Heart right ventricle (tissue), 16 donors: ENCODE measurements around the gene TAGLN. TPM values are rescaled to one million over a fixed set of nuclear protein-coding genes. Genes with fewer than 3 reads are reported as not detected.

Experiments
- ATAC-seq, 8 donors: fragments of 200-7000 bp; cut with Tn5 transposase; one replicate each; pipeline ENCODE4 v1.9.1; 2020; ENCODE audit warnings: mild to moderate bottlenecking in 8 of 8, moderate library complexity in 8 of 8, moderate number of reproducible peaks in 1 of 8
- DNase-seq, 2 donors: peaks; one replicate each; pipeline ENCODE4 v3.0.0-alpha.2; 2020
- H3K27ac ChIP-seq, 10 donors: fragments of 200-600 bp; sonication (generic) in 2 of 10; one replicate each; pipeline versions ENCODE4 v1.5.0 to v1.8.0; 2020 to 2022; ENCODE audit warnings: mild to moderate bottlenecking in 3 of 10
- H3K27me3 ChIP-seq, 7 donors: fragments of 200-600 bp; one replicate each; pipeline ENCODE4 v1.8.0; 2021 to 2022; ENCODE audit warnings: mild to moderate bottlenecking in 2 of 7
- H3K36me3 ChIP-seq, 9 donors: fragments of 200-600 bp; sonication (generic) in 1 of 9; one replicate each; pipeline versions ENCODE4 v1.5.0 to v1.8.0; 2020 to 2022; ENCODE audit warnings: mild to moderate bottlenecking in 2 of 9
- H3K4me1 ChIP-seq, 9 donors: fragments of 200-600 bp; sonication (generic) in 1 of 9; one replicate each; pipeline versions ENCODE4 v1.5.0 to v1.8.0; 2020 to 2022; ENCODE audit warnings: mild to moderate bottlenecking in 4 of 9
- H3K4me3 ChIP-seq, 10 donors: fragments of 200-600 bp; sonication (generic) in 2 of 10; one replicate each; pipeline versions ENCODE4 v1.5.0 to v1.8.0; 2020 to 2022; ENCODE audit warnings: mild to moderate bottlenecking in 7 of 10, moderate library complexity in 2 of 10
- H3K9me3 ChIP-seq, 11 donors: fragments of 200-600 bp in 10 of 11; sonication (generic) in 2 of 11; one replicate each; pipeline versions ENCODE4 v1.5.0 to v1.8.0; 2013 to 2022; ENCODE audit warnings: mild to moderate bottlenecking in 2 of 11, control low read depth in 1 of 11, moderate library complexity in 1 of 11
- WGBS, 2 donors: extraction: QIAGEN DNeasy Blood & Tissue Kit; methylation state at CpG; one replicate each; pipeline ENCODE4 v1.1.7; 2013; ENCODE audit warnings: inconsistent platforms in 1 of 2; 5-methylcytosine and 5-hydroxymethylcytosine counted together
- intact Hi-C, 10 donors: fragments of 100-400 bp; cut with DNase I; formaldehyde crosslinking; loops; one replicate each; pipeline versions ENCODE4 v1.11.1 to v1.14.2; 2022
- polyA plus RNA-seq, 2 donors: library from polyadenylated mRNA; stranded (reverse); fragments of 200-250 nt; gene quantifications; one replicate each; pipeline ENCODE4 v1.2.3, GENCODE V29; 2013
- total RNA-seq, 10 donors: library from RNA; stranded (reverse); fragmentation: NEBNext Ultra II Directional in 3 of 10; extraction: Animal tissue kit (Norgen Biotek cat#: 25700) in 3 of 10; gene quantifications; one replicate each; pipeline versions ENCODE4 v1.2.1 to v1.2.4, GENCODE V29; 2021 to 2023
- TF ChIP-seq, protein P1 (sequence below), 9 donors: fragments of 200-600 bp; sonication (generic) in 2 of 9; IDR thresholded peaks; one replicate each; pipeline versions ENCODE4 v1.5.0 to v1.8.0; 2021 to 2022; ENCODE audit warnings: antibody characterized with exemption in 9 of 9, mild to moderate bottlenecking in 5 of 9, moderate library complexity in 1 of 9
- donor health status: Arrhythmogenic right ventricular cardiomyopathy.
- donor health status: ischemic (EF 13 %, LVEDD 7.1; RV severe dilation, severe dysfunction).
- donor health status: healthy with polysubstance abuse.
- donor health status: DM: no; HTN: yes; CAD: no.
- donor health status: DM: no; HTN: no; CAD: no.
- donor health status: ischemic (EF 25% LVEDD 6.9; RV normal size, moderate dysfunction).
- donor health status: ischemic (EF 25% LVEDD 5.7; RV mildly dilated, moderate dysfunction).
- donor health status: healthy.
- donor health status: DM: yes; HTN: yes; CAD: no.
- donor health status: Ischemic cardiomyopathy.
- donor health status: ischemic (EF 35%, LVEDD 5.7; RV mildly dilated, moderate dysfunction).
- donor health status: nonischemic (EF 11% LVEDD 7.7; RV severe dilation, severe dysfunction).
- donor health status: DM: yes; HTN: yes; CAD: no.
- donor health status: PGD.
- donor health status: ischemic (EF 29% LVEDD 5.4; RV normal size, mild dysfunction).
- donor health status: nonischemic (EF 23%, LVEDD 6.1; RV moderate dilation, normal function).

TAGLN gene
- total and polyA plus RNA-seq, 12 donors: 71.7 to 883 (median 108) TPM

DNA sequence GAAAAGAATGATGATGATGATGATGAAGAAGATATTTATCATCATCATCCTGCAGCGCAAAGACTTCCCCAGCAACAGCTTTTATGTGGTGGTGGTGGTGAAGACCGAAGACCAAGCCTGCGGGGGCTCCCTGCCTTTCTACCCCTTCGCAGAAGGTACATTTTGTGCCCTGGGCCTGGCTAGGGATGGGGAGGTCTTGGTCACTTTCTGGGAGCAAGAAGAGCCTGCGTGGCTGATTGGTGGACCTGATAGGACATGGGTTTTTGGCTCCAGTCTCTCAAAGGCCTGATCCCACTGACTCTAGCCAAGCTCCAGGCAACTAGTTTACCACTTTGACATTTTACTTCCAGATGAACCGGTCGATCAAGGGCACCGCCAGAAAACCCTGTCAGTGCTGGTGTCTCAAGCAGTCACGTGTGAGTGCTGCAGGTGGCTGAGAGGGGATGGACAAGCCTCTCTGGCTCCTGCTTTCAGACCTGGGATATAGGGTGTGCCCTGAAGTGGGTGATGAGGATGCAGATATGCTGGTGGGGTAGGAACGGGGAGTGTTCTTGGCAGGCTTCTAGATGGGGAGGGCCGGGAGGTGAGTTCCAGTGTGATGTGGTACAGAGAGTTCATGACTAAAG lies 15.3 kb upstream of the TAGLN start:
- WGBS, 2 donors: 93% methylated on average over 11 of the region's 11 CpGs
- Histone ChIP-seq H3K4me1 (peaks cover 14 to 36% (median 23%) of the 10 kb centered on the region in 9 donors), H3K27ac (no peak overlapping the region), H3K36me3 (peaks cover 0 to 73% (median 44%) of the 10 kb centered on the region in 9 donors), H3K9me3 (no peaks in the 10 kb centered on the region), H3K4me3 (no peak overlapping the region), H3K27me3 (no peaks in the 10 kb centered on the region)
- no peak for DNase-seq
- intact Hi-C loops: loop anchor here in 6 of 10 donors (2.0 to 5.0 kb wide), 4 partner anchors 15 to 43 kb away; partner anchors contain the start of gene TAGLN (in 1 of the 6)
- ATAC-seq: no peak
- TF ChIP-seq, protein P1, sequence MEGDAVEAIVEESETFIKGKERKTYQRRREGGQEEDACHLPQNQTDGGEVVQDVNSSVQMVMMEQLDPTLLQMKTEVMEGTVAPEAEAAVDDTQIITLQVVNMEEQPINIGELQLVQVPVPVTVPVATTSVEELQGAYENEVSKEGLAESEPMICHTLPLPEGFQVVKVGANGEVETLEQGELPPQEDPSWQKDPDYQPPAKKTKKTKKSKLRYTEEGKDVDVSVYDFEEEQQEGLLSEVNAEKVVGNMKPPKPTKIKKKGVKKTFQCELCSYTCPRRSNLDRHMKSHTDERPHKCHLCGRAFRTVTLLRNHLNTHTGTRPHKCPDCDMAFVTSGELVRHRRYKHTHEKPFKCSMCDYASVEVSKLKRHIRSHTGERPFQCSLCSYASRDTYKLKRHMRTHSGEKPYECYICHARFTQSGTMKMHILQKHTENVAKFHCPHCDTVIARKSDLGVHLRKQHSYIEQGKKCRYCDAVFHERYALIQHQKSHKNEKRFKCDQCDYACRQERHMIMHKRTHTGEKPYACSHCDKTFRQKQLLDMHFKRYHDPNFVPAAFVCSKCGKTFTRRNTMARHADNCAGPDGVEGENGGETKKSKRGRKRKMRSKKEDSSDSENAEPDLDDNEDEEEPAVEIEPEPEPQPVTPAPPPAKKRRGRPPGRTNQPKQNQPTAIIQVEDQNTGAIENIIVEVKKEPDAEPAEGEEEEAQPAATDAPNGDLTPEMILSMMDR (IDR thresholded peaks at IDR 0.05): no peak

GRCh38 chr11:117185736-117186430 lies 13.3 kb upstream of the TAGLN start:
- Histone ChIP-seq H3K4me3 (no peak overlapping the region), H3K27ac (peak overlapping the region in 1 of 10 donors; percentile 69), H3K27me3 (no peaks in the 10 kb centered on the region), H3K9me3 (no peaks in the 10 kb centered on the region), H3K4me1 (peaks cover 2 to 32% (median 6%) of the 10 kb centered on the region in 9 donors), H3K36me3 (peaks cover 0 to 93% (median 57%) of the 10 kb centered on the region in 9 donors)
- 94 to 95% methylated on average over 5 of the region's 5 CpGs for WGBS, 2 donors
- ATAC-seq (no peak), DNase-seq (no peak)
- TF ChIP-seq, protein P1 (IDR thresholded peaks at IDR 0.05): no peak
- intact Hi-C loops: no loop called here

- no peak for DNase-seq
- TF ChIP-seq, protein P1 (IDR thresholded peaks at IDR 0.05): no peak
- no peak for ATAC-seq
- Histone ChIP-seq H3K36me3 (peaks cover 0 to 98% (median 58%) of the 10 kb centered on the region in 9 donors), H3K27me3 (no peaks in the 10 kb centered on the region), H3K27ac (peak overlapping the region in 1 of 10 donors; percentile 69), H3K4me1 (peaks cover 0 to 27% (median 1%) of the 10 kb centered on the region in 9 donors), H3K4me3 (no peak overlapping the region), H3K9me3 (no peaks in the 10 kb centered on the region)
- intact Hi-C loops: no loop called here
- WGBS, 2 donors: 90 to 98% methylated on average over 4 of the region's 4 CpGs
These were observed 12.8 kb upstream of the TAGLN start for GRCh38 chr11:117186431-117186761.

DNA sequence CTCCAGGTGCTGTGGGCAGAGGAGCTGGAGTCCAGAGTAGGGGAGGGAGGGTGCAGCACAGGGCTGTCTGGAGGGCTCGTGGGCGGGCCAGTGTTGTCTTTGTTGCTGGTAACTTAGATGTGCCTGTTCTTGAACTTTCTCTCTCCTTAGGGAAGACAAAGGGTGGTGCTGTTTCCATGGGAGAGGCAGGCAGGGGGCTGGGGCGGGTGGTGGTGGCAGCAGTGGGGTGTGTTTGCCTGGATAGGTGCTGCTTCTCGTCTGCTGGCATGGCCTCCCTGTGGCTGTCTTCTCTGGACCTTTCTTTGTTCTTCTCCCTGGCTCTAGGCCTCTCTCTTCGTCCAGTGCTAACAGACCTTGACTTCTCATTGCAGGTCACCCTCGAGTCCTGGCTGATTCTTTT lies 12.2 kb upstream of the TAGLN start:
- intact Hi-C loops: no loop called here
- peaks cover 0 to 25% (median 0%) of the 10 kb centered on the region in 9 donors for H3K4me1 ChIP-seq
- H3K27ac ChIP-seq: peak overlapping the region in 1 of 10 donors; percentile 69

More for the DNA sequence above, 12.2 kb upstream of the TAGLN start:
- no peaks in the 10 kb centered on the region for H3K27me3 ChIP-seq
- no peak for DNase-seq
- no peak for ATAC-seq
- H3K9me3 ChIP-seq: no peaks in the 10 kb centered on the region
- WGBS, 2 donors: 76 to 80% methylated on average over 6 of the region's 6 CpGs
- H3K36me3 ChIP-seq: peaks cover 0 to 100% (median 61%) of the 10 kb centered on the region in 9 donors
- TF ChIP-seq, protein P1 (IDR thresholded peaks at IDR 0.05): no peak
- no peak overlapping the region for H3K4me3 ChIP-seq
